Panc1 (cell line): ENCODE results near the gene GPC6. TPM values are rescaled to one million over a fixed set of nuclear protein-coding genes. Genes with fewer than 3 reads are reported as not detected.

Experiments used
- ATAC-seq: fragments of 200-7000 bp; cut with Tn5 transposase; 2 replicates; pipeline ENCODE4 v1.9.1; 2020; ENCODE audit warnings: mild to moderate bottlenecking, moderate library complexity
- BruUV-seq: library from RNA; stranded (reverse); fragments of 400-500 nt; replicated peaks from 2 replicates; lab custom pipeline; 2021; lab: Mats Ljungman, UMichigan
- CTCF ChIA-PET: fragments of 300-600 bp; sonication (Branson Sonifier 250); formaldehyde crosslinking; loops from one replicate; lab custom pipeline; 2022; ENCODE audit warnings: antibody characterized with exemption; lab: Charles Lee
- POLR2A ChIA-PET: fragments of 300-600 bp; sonication (Branson Sonifier 250); formaldehyde crosslinking; loops from one replicate; lab custom pipeline; 2022; ENCODE audit warnings: antibody characterized with exemption; lab: Charles Lee
- DNase-seq: peaks from one replicate; pipeline ENCODE4 v3.0.0-alpha.2; 2010; ENCODE audit warnings: low read depth, low spot score
- H3K27ac ChIP-seq: 2 replicates; pipeline ENCODE4 v1.5.1; 2011; ENCODE audit warnings: mild to moderate bottlenecking, low read length, inconsistent platforms
- H3K27me3 ChIP-seq: fragments of 200-500 bp; sonication (Bioruptor generic); 2 replicates; pipeline ENCODE4 v1.6.0; 2014; ENCODE audit warnings: low read length, inconsistent platforms; ENCODE audit not compliant: control insufficient read depth, insufficient read depth
- H3K36me3 ChIP-seq: fragments of 200-500 bp; sonication (Bioruptor generic); 2 replicates; pipeline ENCODE4 v1.5.1; 2014; ENCODE audit warnings: inconsistent platforms, mild to moderate bottlenecking, low read length, moderate library complexity; ENCODE audit not compliant: control insufficient read depth, insufficient read depth
- H3K4me1 ChIP-seq: 2 replicates; pipeline ENCODE4 v1.5.1; 2011; ENCODE audit warnings: inconsistent platforms, mild to moderate bottlenecking, low read length, moderate library complexity; ENCODE audit not compliant: control insufficient read depth, insufficient read depth
- H3K4me3 ChIP-seq, 2 experiments: 2 replicates each; pipeline ENCODE4 v1.5.1; 2011 to 2012; ENCODE audit warnings: low read depth in 2 of 2, low read length in 2 of 2, mild to moderate bottlenecking in 2 of 2, inconsistent platforms in 1 of 2, moderate library complexity in 1 of 2
- H3K9me3 ChIP-seq: fragments of 200-500 bp; sonication (Bioruptor generic); 2 replicates; pipeline ENCODE4 v1.5.1; 2014; ENCODE audit warnings: low read depth, mild to moderate bottlenecking, inconsistent platforms, low read length, moderate library complexity; ENCODE audit not compliant: control insufficient read depth, insufficient read depth
- POLR2AphosphoS5 ChIP-seq: IDR thresholded peaks from 2 replicates; pipeline ENCODE4 v1.6.1; 2012; ENCODE audit warnings: mild to moderate bottlenecking, low read depth, low read length, moderate library complexity
- REST ChIP-seq, 2 experiments: IDR thresholded peaks; 2 replicates each; pipeline ENCODE4 v1.6.1; 2011 to 2012; ENCODE audit warnings: low read depth in 2 of 2, control low read depth in 1 of 2, low read length in 1 of 2, mild to moderate bottlenecking in 1 of 2, moderate library complexity in 1 of 2; ENCODE audit not compliant: insufficient read depth in 1 of 2
- SIN3A ChIP-seq: IDR thresholded peaks from 2 replicates; pipeline ENCODE4 v1.6.1; 2012; ENCODE audit warnings: low read depth, mild to moderate bottlenecking, low read length, moderate library complexity, borderline replicate concordance; ENCODE audit not compliant: insufficient read depth
- TCF7L2 ChIP-seq: IDR thresholded peaks from 2 replicates; pipeline ENCODE4 v1.6.1; 2011; ENCODE audit warnings: mild to moderate bottlenecking, low read depth, low read length, inconsistent platforms
- in situ Hi-C: cut with HindIII; loops from 2 replicates; pipeline ENCODE4 v1.10.0; 2016; ENCODE audit warnings: low sequenced_read_pairs, low pct_unique_long_range_greater_than_20kb
- intact Hi-C: fragments of 100-400 bp; cut with micrococcal nuclease; formaldehyde crosslinking; loops from one replicate; pipeline ENCODE4 v1.10.0; 2022; ENCODE audit not compliant: unreplicated experiment
- total RNA-seq: library from RNA; stranded (reverse); gene quantifications from one replicate; pipeline ENCODE4 v1.2.1, GENCODE V29; 2021; ENCODE audit not compliant: unreplicated experiment
- TF ChIP-seq, protein P1 (sequence below): fragments of 450-650 bp; IDR thresholded peaks from 2 replicates; pipeline ENCODE4 v1.5.1; 2017; ENCODE audit warnings: mild to moderate bottlenecking

The GPC6 gene
- total RNA-seq, 1 experiment from 2014 or later = 4.8 TPM

GRCh38 chr13:93437081-93437480, 210.5 kb downstream of the GPC6 start:
- Histone ChIP-seq H3K9me3 (no peaks in the 10 kb centered on the region), H3K27ac (no peak overlapping the region), H3K27me3 (no peaks in the 10 kb centered on the region), H3K4me1 (no peaks in the 10 kb centered on the region), H3K4me3 (no peak overlapping the region), H3K36me3 (no peaks in the 10 kb centered on the region)
- DNase-seq (no peak), ATAC-seq (no peak)
- in situ Hi-C loops = no loop called here
- intact Hi-C loops = no loop called here
- ChIA-PET POLR2A (no interaction called here), CTCF (no interaction called here)
- BruUV-seq = no TSS peak
- TF ChIP-seq SIN3A (no peak), TCF7L2 (no peak), REST (IDR thresholded peaks at IDR 0.05; ENCODE audit: insufficient read depth in 1 of 2, low read depth in 2 of 2, low read length in 1 of 2) (no peak), POLR2AphosphoS5 (no peak)
- TF ChIP-seq, protein P1, sequence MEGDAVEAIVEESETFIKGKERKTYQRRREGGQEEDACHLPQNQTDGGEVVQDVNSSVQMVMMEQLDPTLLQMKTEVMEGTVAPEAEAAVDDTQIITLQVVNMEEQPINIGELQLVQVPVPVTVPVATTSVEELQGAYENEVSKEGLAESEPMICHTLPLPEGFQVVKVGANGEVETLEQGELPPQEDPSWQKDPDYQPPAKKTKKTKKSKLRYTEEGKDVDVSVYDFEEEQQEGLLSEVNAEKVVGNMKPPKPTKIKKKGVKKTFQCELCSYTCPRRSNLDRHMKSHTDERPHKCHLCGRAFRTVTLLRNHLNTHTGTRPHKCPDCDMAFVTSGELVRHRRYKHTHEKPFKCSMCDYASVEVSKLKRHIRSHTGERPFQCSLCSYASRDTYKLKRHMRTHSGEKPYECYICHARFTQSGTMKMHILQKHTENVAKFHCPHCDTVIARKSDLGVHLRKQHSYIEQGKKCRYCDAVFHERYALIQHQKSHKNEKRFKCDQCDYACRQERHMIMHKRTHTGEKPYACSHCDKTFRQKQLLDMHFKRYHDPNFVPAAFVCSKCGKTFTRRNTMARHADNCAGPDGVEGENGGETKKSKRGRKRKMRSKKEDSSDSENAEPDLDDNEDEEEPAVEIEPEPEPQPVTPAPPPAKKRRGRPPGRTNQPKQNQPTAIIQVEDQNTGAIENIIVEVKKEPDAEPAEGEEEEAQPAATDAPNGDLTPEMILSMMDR = no peak

DNA sequence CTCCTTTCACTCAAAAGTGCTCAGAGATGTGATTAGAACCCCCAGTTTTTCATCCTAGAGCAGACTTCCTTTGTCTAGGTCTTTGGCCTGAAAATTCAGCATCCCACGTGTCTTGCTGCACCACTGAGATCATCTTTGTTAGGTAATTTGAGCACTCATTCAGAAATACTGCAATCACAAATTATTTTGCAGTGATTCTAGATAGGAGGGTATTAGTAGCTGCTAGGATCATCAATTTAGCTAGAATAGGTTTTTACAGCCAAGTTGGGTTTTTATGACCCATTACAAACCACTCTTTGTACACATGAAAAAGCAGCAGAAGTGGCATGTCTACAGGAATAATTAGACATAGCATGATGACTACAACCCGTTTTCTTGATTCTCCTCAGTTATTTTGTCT, 219.6 kb downstream of the GPC6 start:
- H3K27me3 ChIP-seq = no peaks in the 10 kb centered on the region
- H3K4me3 ChIP-seq = no peak overlapping the region
- ChIA-PET CTCF (no interaction called here), POLR2A (no interaction called here)
- no peaks in the 10 kb centered on the region for H3K9me3 ChIP-seq
- no peak for TF ChIP-seq REST (IDR thresholded peaks at IDR 0.05; ENCODE audit: insufficient read depth in 1 of 2, low read depth in 2 of 2, low read length in 1 of 2)
- no peak for TF ChIP-seq POLR2AphosphoS5
- no peak for TF ChIP-seq SIN3A
- no peak for TF ChIP-seq TCF7L2
- TF ChIP-seq, protein P1 = no peak
- DNase-seq = no peak
- no peak overlapping the region for H3K27ac ChIP-seq
- in situ Hi-C loops = no loop called here
- no peak for ATAC-seq
- intact Hi-C loops = no loop called here
- no peaks in the 10 kb centered on the region for H3K4me1 ChIP-seq
- BruUV-seq = no TSS peak
- no peaks in the 10 kb centered on the region for H3K36me3 ChIP-seq
